CD4-positive, alpha-beta memory T cell (primary cell): ENCODE results near the gene RNF144A. TPM values are rescaled to one million over a fixed set of nuclear protein-coding genes. Genes with fewer than 3 reads are reported as not detected.
A peak's percentile ranks its signal among the peaks of the same experiment; 100 is the strongest.

Source experiments
- CTCF ChIA-PET: fragments of 350-600 bp; sonication (Branson Sonifier 250); formaldehyde crosslinking; loops from one replicate; lab custom pipeline; 2021; ENCODE audit warnings: inconsistent platforms; ENCODE audit not compliant: partially characterized antibody; lab: Charles Lee
- POLR2A ChIA-PET: fragments of 350-600 bp; sonication (Branson Sonifier 250); formaldehyde crosslinking; loops from one replicate; lab custom pipeline; 2021; ENCODE audit not compliant: partially characterized antibody; lab: Charles Lee
- DNase-seq, 5 donors: peaks; one replicate each; pipeline versions ENCODE4 v3.0.0 to v3.0.0-alpha.2; 2020 to 2022; ENCODE audit warnings: mixed read lengths in 1 of 5
- H3K27ac ChIP-seq: one replicate; pipeline ENCODE4 v1.7.0; 2013; ENCODE audit warnings: low read depth, low read length
- H3K27me3 ChIP-seq: 2 replicates; pipeline ENCODE4 v1.7.0; 2013; ENCODE audit warnings: mild to moderate bottlenecking, low read length, moderate library complexity; ENCODE audit not compliant: insufficient read depth
- H3K36me3 ChIP-seq: 2 replicates; pipeline ENCODE4 v1.7.0; 2013; ENCODE audit warnings: mild to moderate bottlenecking, low read length, moderate library complexity; ENCODE audit not compliant: insufficient read depth
- H3K4me1 ChIP-seq: 2 replicates; pipeline ENCODE4 v1.7.0; 2013; ENCODE audit warnings: mild to moderate bottlenecking, low read length, moderate library complexity; ENCODE audit not compliant: insufficient read depth
- H3K4me3 ChIP-seq, 2 donors: one replicate each; pipeline ENCODE4 v1.7.0; 2013; ENCODE audit warnings: low read length in 2 of 2, mild to moderate bottlenecking in 1 of 2
- H3K9me3 ChIP-seq, 2 donors: one replicate each; pipeline ENCODE4 v1.7.0; 2013; ENCODE audit warnings: low read length in 2 of 2, control low read depth in 1 of 2; ENCODE audit not compliant: control insufficient read depth in 1 of 2
- H3K27ac Mint-ChIP-seq, 7 donors: one replicate each; pipeline ENCODE4 v1.8.0; 2020 to 2021; ENCODE audit warnings: mixed read lengths in 7 of 7, mild to moderate bottlenecking in 6 of 7, inconsistent platforms in 3 of 7, moderate library complexity in 3 of 7
- H3K27me3 Mint-ChIP-seq, 2 donors: one replicate each; pipeline ENCODE4 v1.8.0; 2020 to 2021; ENCODE audit warnings: mixed read lengths in 2 of 2
- H3K36me3 Mint-ChIP-seq, 2 donors: one replicate each; pipeline ENCODE4 v1.8.0; 2020 to 2021; ENCODE audit warnings: mixed read lengths in 2 of 2, inconsistent platforms in 1 of 2, mild to moderate bottlenecking in 1 of 2
- H3K4me1 Mint-ChIP-seq, 4 donors: one replicate each; pipeline ENCODE4 v1.8.0; 2020 to 2021; ENCODE audit warnings: mixed read lengths in 4 of 4, mild to moderate bottlenecking in 1 of 4
- H3K4me3 Mint-ChIP-seq, 8 donors: one replicate each; pipeline ENCODE4 v1.8.0; 2020 to 2021; ENCODE audit warnings: mixed read lengths in 8 of 8, mild to moderate bottlenecking in 7 of 8, moderate library complexity in 6 of 8, inconsistent platforms in 3 of 8
- H3K9me3 Mint-ChIP-seq, 8 donors: one replicate each; pipeline ENCODE4 v1.8.0; 2020 to 2021; ENCODE audit warnings: mixed read lengths in 8 of 8, mild to moderate bottlenecking in 5 of 8, inconsistent platforms in 3 of 8, moderate library complexity in 1 of 8
- intact Hi-C: fragments of 100-400 bp; cut with micrococcal nuclease; formaldehyde crosslinking; loops from one replicate; pipeline ENCODE4 v1.15.1; 2023
- polyA plus RNA-seq, 2 donors: library from polyadenylated mRNA; unstranded; fragments of 300-500 nt; fragmentation: Illumina TruSeq; gene quantifications; one replicate each; pipeline ENCODE4 v1.2.3, GENCODE V29; 2021
- total RNA-seq, 2 experiments: library from RNA; stranded (reverse); gene quantifications; one replicate each; pipeline ENCODE4 v1.2.3, GENCODE V29; 2021

RNF144A gene
- total and polyA plus RNA-seq, 4 experiments from 2014 or later = 3.9 to 41.1 (median 23.8) TPM

GRCh38 chr2:7025082-7025481, 107.9 kb downstream of the RNF144A start:
- H3K27me3 Mint-ChIP-seq = no peaks in the 10 kb centered on the region
- H3K4me1 Mint-ChIP-seq = peaks cover 1 to 5% (median 5%) of the 10 kb centered on the region in 4 donors
- H3K9me3 Mint-ChIP-seq = peaks cover 0 to 2% (median 0%) of the 10 kb centered on the region in 8 donors
- Histone ChIP-seq H3K27me3 (no peaks in the 10 kb centered on the region), H3K9me3 (no peaks in the 10 kb centered on the region), H3K27ac (no peak overlapping the region), H3K4me3 (no peak overlapping the region), H3K36me3 (peaks cover 46% of the 10 kb centered on the region), H3K4me1 (no peaks in the 10 kb centered on the region)
- H3K27ac Mint-ChIP-seq = peak overlapping the region in 1 of 7 donors; percentile 62
- intact Hi-C loops = no loop called here
- CTCF ChIA-PET = interaction anchor here (0.7 to 3.6 kb wide), 3 partner anchors 11 to 19 kb away, joined by 3 to 14 read pairs (median 11); no protein-coding TSS in a partner anchor
- H3K4me3 Mint-ChIP-seq = no peak overlapping the region
- POLR2A ChIA-PET = no interaction called here
- no peak for DNase-seq
- peaks cover 51 to 74% of the 10 kb centered on the region in 2 donors for H3K36me3 Mint-ChIP-seq

GRCh38 chr2:7026742-7027141, 109.5 kb downstream of the RNF144A start:
- H3K36me3 Mint-ChIP-seq = peaks cover 52 to 70% of the 10 kb centered on the region in 2 donors
- H3K9me3 Mint-ChIP-seq = peaks cover 0 to 2% (median 0%) of the 10 kb centered on the region in 8 donors
- intact Hi-C loops = no loop called here
- peak overlapping the region in 2 of 7 donors; percentile 1 to 60 for H3K27ac Mint-ChIP-seq
- H3K4me3 Mint-ChIP-seq = no peak overlapping the region
- ChIA-PET CTCF (no interaction called here), POLR2A (no interaction called here)
- peaks cover 9% of the 10 kb centered on the region for H3K4me1 ChIP-seq
- no peaks in the 10 kb centered on the region for H3K27me3 Mint-ChIP-seq
- no peak for DNase-seq
- H3K9me3 ChIP-seq = no peaks in the 10 kb centered on the region
- H3K27me3 ChIP-seq = no peaks in the 10 kb centered on the region
- H3K4me1 Mint-ChIP-seq = peaks cover 7 to 21% (median 15%) of the 10 kb centered on the region in 4 donors
- no peak overlapping the region for H3K27ac ChIP-seq
- no peak overlapping the region for H3K4me3 ChIP-seq
- peaks cover 37% of the 10 kb centered on the region for H3K36me3 ChIP-seq

GRCh38 chr2:7027411-7027810, 110.2 kb downstream of the RNF144A start:
- peak overlapping the region in 3 of 7 donors; percentile 46 to 60 (median 50) for H3K27ac Mint-ChIP-seq

GRCh38 chr2:7027956-7028655, 110.9 kb downstream of the RNF144A start:
- Mint-ChIP-seq H3K36me3 (peaks cover 46 to 66% of the 10 kb centered on the region in 2 donors), H3K27me3 (no peaks in the 10 kb centered on the region), H3K27ac (peak overlapping the region in 6 of 7 donors; percentile 20 to 83 (median 59)), H3K9me3 (no peaks in the 10 kb centered on the region), H3K4me3 (no peak overlapping the region), H3K4me1 (peaks cover 9 to 29% (median 20%) of the 10 kb centered on the region in 4 donors)
- peaks cover 28% of the 10 kb centered on the region for H3K36me3 ChIP-seq
- intact Hi-C loops = no loop called here
- no peak for DNase-seq
- H3K9me3 ChIP-seq = no peaks in the 10 kb centered on the region
- POLR2A ChIA-PET = no interaction called here
- no peak overlapping the region for H3K27ac ChIP-seq
- no peak overlapping the region for H3K4me3 ChIP-seq
- CTCF ChIA-PET = interaction anchor here (1.1 to 5.5 kb wide), 3 partner anchors 16 to 134 kb away, joined by 4 to 46 read pairs (median 4); no protein-coding TSS in a partner anchor
- H3K27me3 ChIP-seq = no peaks in the 10 kb centered on the region
- H3K4me1 ChIP-seq = peaks cover 12% of the 10 kb centered on the region

More at GRCh38 chr2:7027411-7027810, 110.2 kb downstream of the RNF144A start:
- H3K9me3 ChIP-seq = no peaks in the 10 kb centered on the region
- H3K27me3 ChIP-seq = no peaks in the 10 kb centered on the region
- DNase-seq = no peak
- H3K4me1 ChIP-seq = peaks cover 12% of the 10 kb centered on the region
- ChIA-PET CTCF (interaction anchor here (5.5 kb wide), 1 partner anchor 17 kb away, joined by 46 read pairs; no protein-coding TSS in a partner anchor), POLR2A (no interaction called here)
- peaks cover 33% of the 10 kb centered on the region for H3K36me3 ChIP-seq
- intact Hi-C loops = no loop called here
- H3K27me3 Mint-ChIP-seq = no peaks in the 10 kb centered on the region
- H3K27ac ChIP-seq = no peak overlapping the region
- no peak overlapping the region for H3K4me3 ChIP-seq
- no peak overlapping the region for H3K4me3 Mint-ChIP-seq
- H3K9me3 Mint-ChIP-seq = no peaks in the 10 kb centered on the region
- H3K4me1 Mint-ChIP-seq = peaks cover 9 to 26% (median 17%) of the 10 kb centered on the region in 4 donors
- peaks cover 48 to 68% of the 10 kb centered on the region in 2 donors for H3K36me3 Mint-ChIP-seq

- Mint-ChIP-seq H3K27ac (peak overlapping the region in 6 of 7 donors; percentile 24 to 83 (median 55)), H3K9me3 (no peaks in the 10 kb centered on the region), H3K27me3 (no peaks in the 10 kb centered on the region), H3K36me3 (peaks cover 45 to 58% of the 10 kb centered on the region in 2 donors), H3K4me3 (no peak overlapping the region), H3K4me1 (peaks cover 11 to 34% (median 21%) of the 10 kb centered on the region in 4 donors)
- Histone ChIP-seq H3K4me3 (no peak overlapping the region), H3K9me3 (no peaks in the 10 kb centered on the region), H3K27me3 (no peaks in the 10 kb centered on the region), H3K27ac (no peak overlapping the region), H3K4me1 (peaks cover 12% of the 10 kb centered on the region), H3K36me3 (peaks cover 26% of the 10 kb centered on the region)
- intact Hi-C loops = no loop called here
- no peak for DNase-seq
- ChIA-PET POLR2A (no interaction called here), CTCF (interaction anchor here (1.1 to 5.5 kb wide), 3 partner anchors 15 to 134 kb away, joined by 4 to 46 read pairs (median 4); no protein-coding TSS in a partner anchor)
Measured at GRCh38 chr2:7028846-7029245, 111.6 kb downstream of the RNF144A start.

GRCh38 chr2:7029291-7030059, 112.3 kb downstream of the RNF144A start:
- Histone ChIP-seq H3K27me3 (no peaks in the 10 kb centered on the region), H3K4me1 (peaks cover 12% of the 10 kb centered on the region), H3K9me3 (no peaks in the 10 kb centered on the region), H3K27ac (no peak overlapping the region), H3K36me3 (peaks cover 22% of the 10 kb centered on the region), H3K4me3 (no peak overlapping the region)
- CTCF ChIA-PET = interaction anchor here (1.1 to 5.5 kb wide), 5 partner anchors 12 to 135 kb away, joined by 3 to 46 read pairs (median 4); no protein-coding TSS in a partner anchor
- no peak overlapping the region for H3K4me3 Mint-ChIP-seq
- intact Hi-C loops = no loop called here
- no peak for DNase-seq
- peak overlapping the region in 6 of 7 donors; percentile 24 to 92 (median 44) for H3K27ac Mint-ChIP-seq
- peaks cover 43 to 58% of the 10 kb centered on the region in 2 donors for H3K36me3 Mint-ChIP-seq
- POLR2A ChIA-PET = no interaction called here
- no peaks in the 10 kb centered on the region for H3K27me3 Mint-ChIP-seq
- H3K9me3 Mint-ChIP-seq = no peaks in the 10 kb centered on the region
- H3K4me1 Mint-ChIP-seq = peaks cover 11 to 34% (median 21%) of the 10 kb centered on the region in 4 donors
